Esophagus squamous epithelium (tissue), 5 donors: ENCODE results near the gene NEUROG2. TPM values are rescaled to one million over a fixed set of nuclear protein-coding genes. Genes with fewer than 3 reads are reported as not detected.

ENCODE experiments used
- DNase-seq: peaks from one replicate; lab custom pipeline; 2025; lab: John Stamatoyannopoulos, UW
- H3K27ac ChIP-seq, 4 donors: fragments of 200-600 bp; sonication (generic); one replicate each; pipeline ENCODE4 v1.5.1; 2016 to 2019; ENCODE audit warnings: mild to moderate bottlenecking in 1 of 4
- H3K27me3 ChIP-seq, 4 donors: fragments of 200-600 bp; sonication (generic); 1 replicate in 3 of 4; 2 replicates in 1 of 4; pipeline versions ENCODE4 v1.5.1 to v1.6.0; 2017 to 2021; ENCODE audit warnings: antibody characterized with exemption in 1 of 4
- H3K36me3 ChIP-seq, 3 donors: fragments of 200-600 bp; sonication (generic); one replicate each; pipeline ENCODE4 v1.5.1; 2016 to 2019
- H3K4me1 ChIP-seq, 3 donors: fragments of 200-600 bp; sonication (generic); one replicate each; pipeline ENCODE4 v1.5.1; 2017 to 2019
- H3K4me3 ChIP-seq, 4 donors: fragments of 200-600 bp; sonication (generic); 1 replicate in 3 of 4; 2 replicates in 1 of 4; pipeline ENCODE4 v1.5.1; 2016 to 2019; ENCODE audit warnings: mild to moderate bottlenecking in 2 of 4, moderate library complexity in 1 of 4
- H3K9me3 ChIP-seq, 3 donors: fragments of 200-600 bp; sonication (generic); one replicate each; pipeline ENCODE4 v1.5.1; 2016 to 2019
- POLR2A ChIP-seq, 4 donors: fragments of 450-650 bp; IDR thresholded peaks; one replicate each; pipeline ENCODE4 v1.6.1; 2017; ENCODE audit warnings: antibody characterized with exemption in 4 of 4, mild to moderate bottlenecking in 4 of 4, moderate library complexity in 3 of 4
- WGBS, 2 donors: methylation state at CpG; one replicate each; pipeline ENCODE4 v1.1.5; 2018; 5-methylcytosine and 5-hydroxymethylcytosine counted together
- intact Hi-C: fragments of 100-400 bp; cut with DNase I; formaldehyde crosslinking; loops from one replicate; pipeline ENCODE4 v1.15.0; 2022
- total RNA-seq, 4 donors: library from RNA; depleted of rRNA; stranded (reverse); fragments of >200 nt; gene quantifications; one replicate each; pipeline ENCODE4 v1.1.0, GENCODE V29; 2016
- TF ChIP-seq, protein P1 (sequence below), 6 experiments: fragments of 450-650 bp in 4 of 6; fragments of 200-600 bp in 2 of 6; sonication (generic) in 2 of 6; IDR thresholded peaks; one replicate each; pipeline ENCODE4 v1.5.1; 2016 to 2019; ENCODE audit warnings: antibody characterized with exemption in 6 of 6, mild to moderate bottlenecking in 4 of 6, moderate library complexity in 4 of 6
- donor health status: DM: yes; HTN: yes; CAD: no.

Gene NEUROG2
- total RNA-seq, 4 donors from 2014 or later: not detected

DNA sequence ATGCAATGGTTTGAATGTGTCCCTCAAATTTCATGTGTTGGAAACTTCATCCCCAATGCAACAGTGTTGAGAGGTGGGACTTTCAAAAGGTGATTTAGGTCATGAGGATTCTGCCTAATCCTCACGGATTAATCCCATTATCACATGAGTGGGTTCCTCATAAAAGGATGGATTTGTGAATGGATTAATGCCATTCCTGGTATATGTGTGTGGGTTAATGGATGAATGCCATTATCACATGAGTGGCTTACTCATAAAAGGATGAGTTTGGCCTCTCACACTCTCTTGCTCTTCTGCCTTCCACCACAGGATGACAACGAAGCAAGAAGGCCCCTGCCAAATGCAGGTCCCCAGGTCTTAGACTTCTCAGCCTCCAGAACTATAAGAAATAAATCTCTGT lies 30.5 kb upstream of the NEUROG2 start:
- 46 to 52% methylated on average over 2 of the region's 2 CpGs for WGBS, 2 donors

DNA sequence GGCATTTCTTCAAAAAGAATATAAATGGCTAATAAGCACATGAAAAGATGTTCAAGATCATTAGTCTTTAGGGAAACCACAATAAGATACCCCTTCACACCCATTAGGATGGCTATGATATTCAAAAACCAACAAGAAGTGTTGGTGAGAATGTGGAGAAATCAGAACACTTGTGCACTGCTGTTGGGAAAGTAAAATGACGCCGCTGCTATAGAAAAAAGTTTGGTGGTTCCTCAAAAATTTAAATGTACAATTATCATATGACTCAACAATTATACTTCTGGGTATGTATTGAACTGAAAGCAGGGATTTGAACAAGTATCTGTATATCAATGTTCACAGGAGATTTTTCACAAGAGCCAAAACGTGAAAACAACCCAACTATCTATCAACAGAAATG lies 29.4 kb upstream of the NEUROG2 start:
- 88 to 89% methylated on average over 3 of the region's 3 CpGs for WGBS, 2 donors
- no peak for DNase-seq
- Histone ChIP-seq H3K36me3 (no peaks in the 10 kb centered on the region), H3K4me1 (no peaks in the 10 kb centered on the region), H3K27ac (no peak overlapping the region), H3K27me3 (no peaks in the 10 kb centered on the region), H3K4me3 (no peak overlapping the region), H3K9me3 (no peaks in the 10 kb centered on the region)
- TF ChIP-seq, protein P1, sequence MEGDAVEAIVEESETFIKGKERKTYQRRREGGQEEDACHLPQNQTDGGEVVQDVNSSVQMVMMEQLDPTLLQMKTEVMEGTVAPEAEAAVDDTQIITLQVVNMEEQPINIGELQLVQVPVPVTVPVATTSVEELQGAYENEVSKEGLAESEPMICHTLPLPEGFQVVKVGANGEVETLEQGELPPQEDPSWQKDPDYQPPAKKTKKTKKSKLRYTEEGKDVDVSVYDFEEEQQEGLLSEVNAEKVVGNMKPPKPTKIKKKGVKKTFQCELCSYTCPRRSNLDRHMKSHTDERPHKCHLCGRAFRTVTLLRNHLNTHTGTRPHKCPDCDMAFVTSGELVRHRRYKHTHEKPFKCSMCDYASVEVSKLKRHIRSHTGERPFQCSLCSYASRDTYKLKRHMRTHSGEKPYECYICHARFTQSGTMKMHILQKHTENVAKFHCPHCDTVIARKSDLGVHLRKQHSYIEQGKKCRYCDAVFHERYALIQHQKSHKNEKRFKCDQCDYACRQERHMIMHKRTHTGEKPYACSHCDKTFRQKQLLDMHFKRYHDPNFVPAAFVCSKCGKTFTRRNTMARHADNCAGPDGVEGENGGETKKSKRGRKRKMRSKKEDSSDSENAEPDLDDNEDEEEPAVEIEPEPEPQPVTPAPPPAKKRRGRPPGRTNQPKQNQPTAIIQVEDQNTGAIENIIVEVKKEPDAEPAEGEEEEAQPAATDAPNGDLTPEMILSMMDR (IDR thresholded peaks at IDR 0.05): no peak
- TF ChIP-seq POLR2A (IDR thresholded peaks at IDR 0.05): no peak
- intact Hi-C loops: no loop called here

More for the DNA sequence above, 30.5 kb upstream of the NEUROG2 start:
- H3K9me3 ChIP-seq: no peaks in the 10 kb centered on the region
- no peaks in the 10 kb centered on the region for H3K36me3 ChIP-seq
- no peaks in the 10 kb centered on the region for H3K4me1 ChIP-seq
- TF ChIP-seq POLR2A (IDR thresholded peaks at IDR 0.05): no peak
- TF ChIP-seq, protein P1 (IDR thresholded peaks at IDR 0.05): no peak
- H3K27me3 ChIP-seq: no peaks in the 10 kb centered on the region
- intact Hi-C loops: no loop called here
- DNase-seq: no peak
- no peak overlapping the region for H3K4me3 ChIP-seq
- no peak overlapping the region for H3K27ac ChIP-seq

DNA sequence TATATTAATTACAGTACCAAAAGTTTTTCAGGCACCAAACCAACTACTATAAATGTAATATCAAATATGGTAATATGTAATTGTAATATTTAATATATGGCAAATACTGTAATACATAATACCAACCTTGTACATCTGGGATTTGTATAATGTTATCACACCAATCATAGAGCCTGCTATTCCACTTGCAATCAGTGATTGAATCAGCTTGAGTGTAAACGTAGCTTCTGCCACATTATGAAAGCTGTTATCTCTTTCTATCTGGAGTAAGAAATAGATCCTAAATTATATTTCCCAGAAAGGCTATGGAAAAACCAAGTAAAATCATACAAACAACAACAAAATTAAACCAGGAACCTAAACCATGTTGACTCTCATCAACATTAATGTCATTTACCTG lies 24.7 kb upstream of the NEUROG2 start:
- Histone ChIP-seq H3K36me3 (no peaks in the 10 kb centered on the region), H3K9me3 (no peaks in the 10 kb centered on the region), H3K27ac (no peak overlapping the region), H3K27me3 (no peaks in the 10 kb centered on the region), H3K4me3 (no peak overlapping the region), H3K4me1 (no peaks in the 10 kb centered on the region)
- intact Hi-C loops: no loop called here
- WGBS, 2 donors: 92 to 94% methylated on average over 1 of the region's 1 CpG
- DNase-seq: no peak
- no peak for TF ChIP-seq POLR2A (IDR thresholded peaks at IDR 0.05)
- TF ChIP-seq, protein P1 (IDR thresholded peaks at IDR 0.05): no peak

DNA sequence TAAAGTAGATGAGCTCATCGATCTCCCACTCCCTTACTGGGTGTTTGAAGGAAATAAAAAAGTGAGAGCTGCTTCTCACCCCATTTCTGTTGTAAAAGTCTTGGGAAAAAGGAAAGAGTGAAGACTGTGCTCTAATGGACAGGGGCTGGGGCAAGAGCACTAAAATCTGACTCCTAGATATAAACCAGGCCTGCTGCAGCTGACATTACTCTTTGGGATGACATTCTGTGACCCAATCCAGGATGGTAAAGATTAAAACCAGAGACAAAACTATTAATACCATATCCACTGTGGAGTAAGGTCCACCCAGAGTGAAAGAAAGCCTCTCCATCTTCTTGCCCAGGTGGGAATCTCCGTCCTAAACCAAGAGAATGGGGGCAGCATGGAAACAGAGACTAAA lies 20.1 kb upstream of the NEUROG2 start:
- no peaks in the 10 kb centered on the region for H3K4me1 ChIP-seq
- no peaks in the 10 kb centered on the region for H3K9me3 ChIP-seq
- intact Hi-C loops: no loop called here
- H3K36me3 ChIP-seq: no peaks in the 10 kb centered on the region
- H3K4me3 ChIP-seq: no peak overlapping the region
- no peak for DNase-seq
- peaks cover 0 to 12% (median 0%) of the 10 kb centered on the region in 4 donors for H3K27me3 ChIP-seq
- TF ChIP-seq POLR2A (IDR thresholded peaks at IDR 0.05): no peak
- TF ChIP-seq, protein P1 (IDR thresholded peaks at IDR 0.05): no peak
- H3K27ac ChIP-seq: no peak overlapping the region
- 81 to 85% methylated on average over 2 of the region's 2 CpGs for WGBS, 2 donors

DNA sequence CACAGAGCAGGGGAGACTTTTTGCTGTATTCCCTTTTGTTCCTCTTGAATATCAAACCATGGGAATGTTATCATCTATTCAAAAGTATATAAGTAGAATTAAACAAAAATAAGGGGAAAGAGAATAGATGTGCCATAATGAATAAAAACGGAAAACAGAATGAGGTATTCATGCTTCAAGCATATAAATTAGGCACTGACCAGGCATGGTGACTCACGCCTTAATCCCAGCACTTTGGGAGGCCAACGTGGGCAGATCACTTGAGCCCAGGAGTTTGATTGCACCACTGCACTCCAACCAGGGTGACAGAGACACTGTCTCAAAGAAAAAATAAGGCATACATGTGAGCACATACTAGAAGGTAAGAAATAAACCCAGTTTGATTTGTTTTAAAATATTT lies 16.3 kb upstream of the NEUROG2 start:
- Histone ChIP-seq H3K4me1 (no peaks in the 10 kb centered on the region), H3K27me3 (peaks cover 0 to 47% (median 0%) of the 10 kb centered on the region in 4 donors), H3K36me3 (no peaks in the 10 kb centered on the region), H3K27ac (no peak overlapping the region), H3K4me3 (no peak overlapping the region), H3K9me3 (no peaks in the 10 kb centered on the region)
- TF ChIP-seq, protein P1 (IDR thresholded peaks at IDR 0.05): no peak
- TF ChIP-seq POLR2A (IDR thresholded peaks at IDR 0.05): no peak
- 29 to 50% methylated on average over 3 of the region's 3 CpGs for WGBS, 2 donors
- no peak for DNase-seq
- intact Hi-C loops: no loop called here
